ENCODE measurements around the gene KCNH1.

KCNH1 gene

DNA sequence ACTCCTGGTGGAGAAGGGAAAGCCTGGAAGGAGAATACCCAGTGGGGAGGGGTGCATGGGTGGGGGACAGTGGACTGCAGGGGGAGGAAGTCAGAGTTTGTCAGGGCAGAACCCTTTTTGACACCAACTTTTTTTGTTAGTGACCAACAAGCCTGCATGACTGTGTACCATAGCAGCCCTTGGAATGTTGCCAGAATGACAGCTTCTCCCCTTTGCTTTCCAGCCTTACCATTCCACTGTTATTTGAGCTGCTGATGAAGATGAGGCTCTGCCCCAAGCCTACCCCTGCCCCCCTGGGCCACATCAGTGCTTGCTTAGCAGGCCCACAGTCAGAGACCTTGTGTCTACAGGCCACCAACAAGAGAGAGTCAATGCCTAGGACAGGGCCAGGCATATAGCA, 464.0 kb downstream of the KCNH1 start:
- TF ChIP-seq, protein P1, sequence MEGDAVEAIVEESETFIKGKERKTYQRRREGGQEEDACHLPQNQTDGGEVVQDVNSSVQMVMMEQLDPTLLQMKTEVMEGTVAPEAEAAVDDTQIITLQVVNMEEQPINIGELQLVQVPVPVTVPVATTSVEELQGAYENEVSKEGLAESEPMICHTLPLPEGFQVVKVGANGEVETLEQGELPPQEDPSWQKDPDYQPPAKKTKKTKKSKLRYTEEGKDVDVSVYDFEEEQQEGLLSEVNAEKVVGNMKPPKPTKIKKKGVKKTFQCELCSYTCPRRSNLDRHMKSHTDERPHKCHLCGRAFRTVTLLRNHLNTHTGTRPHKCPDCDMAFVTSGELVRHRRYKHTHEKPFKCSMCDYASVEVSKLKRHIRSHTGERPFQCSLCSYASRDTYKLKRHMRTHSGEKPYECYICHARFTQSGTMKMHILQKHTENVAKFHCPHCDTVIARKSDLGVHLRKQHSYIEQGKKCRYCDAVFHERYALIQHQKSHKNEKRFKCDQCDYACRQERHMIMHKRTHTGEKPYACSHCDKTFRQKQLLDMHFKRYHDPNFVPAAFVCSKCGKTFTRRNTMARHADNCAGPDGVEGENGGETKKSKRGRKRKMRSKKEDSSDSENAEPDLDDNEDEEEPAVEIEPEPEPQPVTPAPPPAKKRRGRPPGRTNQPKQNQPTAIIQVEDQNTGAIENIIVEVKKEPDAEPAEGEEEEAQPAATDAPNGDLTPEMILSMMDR (IDR thresholded peaks at IDR 0.05), result no peak

DNA sequence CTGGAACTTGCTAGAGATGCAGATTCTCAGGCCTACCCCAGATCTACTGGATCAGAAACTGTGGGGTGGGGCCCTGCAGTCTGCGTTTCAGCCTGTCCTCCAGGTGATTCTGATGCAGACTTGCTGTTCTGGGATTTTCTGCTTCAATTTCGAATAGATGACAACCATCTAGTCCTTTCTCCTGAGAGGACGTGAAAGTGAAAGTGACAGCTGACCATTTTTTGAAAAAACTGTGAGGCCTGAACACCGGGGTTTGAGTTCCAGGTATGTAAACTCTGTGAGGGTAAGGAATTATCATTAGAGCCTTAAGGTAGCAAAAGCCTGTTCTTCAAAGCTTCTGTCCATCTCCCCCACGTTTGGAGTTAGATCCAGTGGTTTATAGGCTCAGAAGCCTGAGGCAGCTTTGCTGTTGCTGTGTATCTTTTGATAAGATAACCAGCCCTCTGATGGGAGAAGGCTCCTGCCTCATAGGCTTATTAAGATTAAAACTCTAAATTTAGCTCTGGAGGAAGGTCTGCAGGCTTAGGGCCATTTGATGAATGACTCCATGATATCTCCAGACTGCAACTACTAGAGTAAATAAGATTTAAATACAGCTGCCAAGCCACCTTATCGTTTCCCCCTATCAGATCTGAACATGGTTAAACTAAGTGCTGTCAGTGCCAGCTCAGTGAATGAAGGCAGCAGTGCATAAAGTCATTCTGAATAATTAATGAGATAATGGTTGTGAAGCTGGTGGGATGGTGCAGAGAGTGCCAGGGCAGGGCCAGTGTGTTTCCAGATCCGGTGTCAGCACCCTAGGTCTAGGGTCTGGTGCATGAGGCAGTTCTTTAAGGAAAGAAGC, 470.0 kb downstream of the KCNH1 start:
- TF ChIP-seq, protein P1 (IDR thresholded peaks at IDR 0.05), result no peak

DNA sequence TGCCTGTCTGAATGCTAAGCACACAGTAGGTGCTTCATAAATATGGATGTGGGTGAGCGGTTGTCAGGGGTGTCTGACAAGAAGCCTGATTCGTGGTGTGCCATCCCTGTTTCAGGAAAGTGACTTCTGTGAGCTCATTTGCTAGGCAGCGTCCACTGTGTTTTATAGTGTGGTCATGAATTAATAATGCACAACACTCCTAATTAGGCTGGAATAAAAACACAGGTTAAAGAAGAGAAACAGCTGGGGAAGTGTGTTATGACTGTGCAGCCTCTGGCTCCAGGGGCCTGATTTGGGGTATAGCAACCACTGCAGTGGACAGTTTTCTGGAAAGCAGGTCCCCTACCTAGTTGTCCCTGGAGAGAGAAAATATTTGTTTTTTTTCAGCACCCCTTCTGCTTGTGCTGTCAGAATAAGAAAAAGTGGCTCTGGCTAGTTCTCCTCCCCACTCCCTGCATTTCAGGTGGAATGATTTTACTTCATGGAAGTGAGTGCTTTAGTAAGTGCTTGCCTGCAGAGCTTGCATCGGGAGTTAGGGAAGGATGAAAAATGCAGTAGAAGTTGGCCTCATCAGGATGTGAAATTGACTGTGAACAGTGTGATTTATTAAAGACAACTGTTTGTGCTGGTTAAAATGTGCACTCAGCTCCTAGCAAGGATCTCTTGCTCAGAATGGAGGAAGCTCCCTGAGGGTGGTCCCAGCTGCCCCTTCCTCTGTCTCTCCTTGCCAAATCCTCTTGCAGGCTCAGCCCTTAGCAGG, 471.5 kb downstream of the KCNH1 start:
- TF ChIP-seq, protein P1 (IDR thresholded peaks at IDR 0.05), result no peak

DNA sequence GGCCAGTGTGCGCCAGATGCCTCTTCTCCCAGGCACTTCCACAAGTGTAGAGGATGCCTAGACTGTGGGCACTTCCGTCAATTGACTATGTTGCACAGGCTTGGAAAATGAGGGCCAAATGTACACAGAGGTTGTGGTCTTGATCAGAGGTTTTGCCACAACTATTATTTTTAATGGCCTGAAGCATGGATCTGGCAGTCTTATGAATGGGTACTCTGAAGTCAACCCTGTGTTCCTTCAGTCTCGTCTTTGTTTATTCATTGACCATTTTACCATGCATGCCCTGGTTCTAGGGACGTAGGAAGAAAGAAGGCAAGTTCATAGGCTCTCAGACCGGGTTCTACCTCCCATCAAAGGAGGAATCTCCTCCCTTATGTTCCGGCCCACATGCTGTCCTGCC, 476.1 kb downstream of the KCNH1 start:
- TF ChIP-seq, protein P1 (IDR thresholded peaks at IDR 0.05), result no peak

DNA sequence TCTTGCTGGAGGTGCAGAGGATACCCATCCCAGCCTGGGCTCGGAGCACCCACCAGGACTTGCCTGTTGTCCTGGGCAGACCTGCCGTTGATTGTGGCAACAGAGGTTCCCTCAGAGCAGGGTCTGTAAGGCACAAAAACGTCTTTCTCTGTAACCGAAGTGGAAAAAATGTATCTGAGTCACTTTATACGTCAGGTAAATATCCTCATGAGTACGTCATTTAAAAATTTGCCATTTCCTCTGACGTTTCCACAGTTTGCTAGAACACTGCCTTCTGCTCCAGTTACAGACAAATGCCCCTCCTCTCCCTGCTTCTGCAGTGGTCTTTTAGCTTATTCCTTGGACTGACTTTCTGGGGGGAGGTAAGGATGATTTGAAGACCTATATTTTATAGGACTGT, 478.4 kb downstream of the KCNH1 start:
- TF ChIP-seq, protein P1 (IDR thresholded peaks at IDR 0.05), result no peak

DNA sequence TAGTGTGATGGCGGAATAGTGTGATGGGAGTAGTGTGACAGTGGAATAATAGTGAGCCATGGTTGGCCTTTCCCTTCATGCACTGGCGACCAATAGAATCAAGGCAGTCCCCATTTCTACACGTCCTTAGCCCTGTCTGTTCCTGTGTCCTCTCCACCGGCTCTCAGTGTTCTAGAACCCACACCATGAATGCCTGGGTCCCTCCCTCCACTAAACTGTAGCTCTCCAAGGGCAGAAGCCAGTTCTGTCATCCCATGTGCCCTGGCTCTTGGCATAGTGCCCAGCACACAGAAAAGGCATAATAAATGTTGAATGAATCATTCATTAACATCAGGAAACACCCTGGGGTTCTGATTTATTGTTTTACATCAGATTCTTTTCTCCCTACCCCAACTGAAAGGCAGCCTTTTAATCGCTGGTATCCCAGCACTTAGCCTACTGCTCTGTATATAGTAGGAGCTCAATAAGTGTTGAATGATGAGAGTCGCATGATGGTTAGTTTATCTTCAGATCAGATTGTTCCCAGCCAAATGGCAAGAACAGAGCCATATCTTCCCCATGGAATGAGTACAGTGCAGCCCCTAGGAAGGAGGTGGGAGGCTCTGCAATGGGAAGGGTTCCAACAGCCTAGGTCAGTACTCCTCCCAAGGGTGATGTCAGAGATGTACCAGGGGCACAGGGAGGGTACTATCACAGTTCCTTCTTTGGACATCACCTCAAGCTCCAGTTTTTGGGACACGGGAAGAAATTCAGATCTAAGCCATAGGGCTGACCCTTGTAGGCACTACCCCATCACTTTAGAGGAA, 479.6 kb downstream of the KCNH1 start:
- TF ChIP-seq, protein P1 (IDR thresholded peaks at IDR 0.05), result no peak

DNA sequence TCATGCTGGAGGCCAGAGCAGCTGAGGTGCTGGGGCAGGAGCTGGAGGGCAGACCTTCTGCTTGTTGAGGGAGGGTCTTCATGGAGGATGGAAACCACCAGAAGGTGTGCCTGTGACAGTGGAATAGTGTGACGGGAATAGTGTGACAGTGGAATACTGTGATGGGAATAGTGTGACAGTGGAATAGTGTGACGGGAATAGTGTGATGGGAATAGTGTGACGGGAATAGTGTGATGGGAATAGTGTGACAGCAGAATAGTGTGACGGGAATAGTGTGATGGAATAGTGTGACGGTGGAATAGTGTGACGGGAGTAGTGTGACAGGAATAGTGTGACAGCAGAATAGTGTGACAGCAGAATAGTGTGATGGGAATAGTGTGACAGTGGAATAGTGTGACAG, 480.2 kb downstream of the KCNH1 start:
- TF ChIP-seq, protein P1 (IDR thresholded peaks at IDR 0.05), result no peak
